ENCODE data around the gene TXNIP. TPM values are rescaled to one million over a fixed set of nuclear protein-coding genes. Genes with fewer than 3 reads are reported as not detected.

The TXNIP gene
- total RNA-seq, 1 donor from 2014 or later = 47.5 TPM

- DNase-seq (ENCODE audit: low read depth in 2 of 2) = no peak
Measured at GRCh38 chr1:145963265-145964019, 32.9 kb downstream of the TXNIP start.

- no peak for DNase-seq (ENCODE audit: low read depth in 2 of 2)
Measured at GRCh38 chr1:145962157-145963102, 33.9 kb downstream of the TXNIP start.

- DNase-seq (ENCODE audit: low read depth in 2 of 2) = no peak
Measured at GRCh38 chr1:145961425-145962156, 34.8 kb downstream of the TXNIP start.

- no peak for DNase-seq (ENCODE audit: low read depth in 2 of 2)
Measured at GRCh38 chr1:145961109-145961424, 35.3 kb downstream of the TXNIP start.

- peak in 1 of 2 donors; percentile 66 for DNase-seq (ENCODE audit: low read depth in 2 of 2)
Measured at GRCh38 chr1:145960468-145961108, 35.8 kb downstream of the TXNIP start.

GRCh38 chr1:145959957-145960467 is 36.4 kb downstream of the TXNIP start:
- no peak for DNase-seq (ENCODE audit: low read depth in 2 of 2)

GRCh38 chr1:145959333-145959732 is 37.0 kb downstream of the TXNIP start:
- DNase-seq (ENCODE audit: low read depth in 2 of 2) = no peak

GRCh38 chr1:145958734-145959133 is 37.6 kb downstream of the TXNIP start:
- DNase-seq (ENCODE audit: low read depth in 2 of 2) = no peak

- peak; percentile 85 to 97 for DNase-seq (ENCODE audit: low read depth in 2 of 2)
Measured at GRCh38 chr1:145957443-145958319, 38.7 kb downstream of the TXNIP start, which contains the start of gene LIX1L. Gene LIX1L (minus strand): TSS chr1:145958017. CDS start chr1:145957927, 90 bp downstream.

- peak in 1 of 2 donors; percentile 38 for DNase-seq (ENCODE audit: low read depth in 2 of 2)
Measured at GRCh38 chr1:145956781-145957442, 39.5 kb downstream of the TXNIP start.

GRCh38 chr1:145956361-145956760 is 40.0 kb downstream of the TXNIP start:
- no peak for DNase-seq (ENCODE audit: low read depth in 2 of 2)

- no peak for DNase-seq (ENCODE audit: low read depth in 2 of 2)
Measured at GRCh38 chr1:145955436-145955835, 40.9 kb downstream of the TXNIP start.

GRCh38 chr1:145953861-145954260 is 42.5 kb downstream of the TXNIP start:
- no peak for DNase-seq (ENCODE audit: low read depth in 2 of 2)

- no peak for DNase-seq (ENCODE audit: low read depth in 2 of 2)
Measured at GRCh38 chr1:145952903-145953302, 43.5 kb downstream of the TXNIP start.

- DNase-seq (ENCODE audit: low read depth in 2 of 2) = no peak
Measured at GRCh38 chr1:145951526-145951925, 44.9 kb downstream of the TXNIP start.

GRCh38 chr1:145949219-145949618 is 47.2 kb downstream of the TXNIP start:
- DNase-seq (ENCODE audit: low read depth in 2 of 2) = no peak

- no peak for DNase-seq (ENCODE audit: low read depth in 2 of 2)
Measured at GRCh38 chr1:145947551-145947950, 48.8 kb downstream of the TXNIP start.

- no peak for DNase-seq (ENCODE audit: low read depth in 2 of 2)
Measured at GRCh38 chr1:145946477-145946986, 49.8 kb downstream of the TXNIP start.

- DNase-seq (ENCODE audit: low read depth in 2 of 2) = no peak
Measured at GRCh38 chr1:145944532-145944931, 51.8 kb downstream of the TXNIP start.
